Kidney glomerular epithelial cell (primary cell): ENCODE measurements around the gene RERG.
"Not testable (repeated sequence)": the region's sequence is repeated elsewhere in the genome, so short reads cannot be mapped to it uniquely, and the experiment has no call there.

Experiments
- DNase-seq: peaks from one replicate; lab custom pipeline; 2025; lab: John Stamatoyannopoulos, UW

The RERG gene

DNA sequence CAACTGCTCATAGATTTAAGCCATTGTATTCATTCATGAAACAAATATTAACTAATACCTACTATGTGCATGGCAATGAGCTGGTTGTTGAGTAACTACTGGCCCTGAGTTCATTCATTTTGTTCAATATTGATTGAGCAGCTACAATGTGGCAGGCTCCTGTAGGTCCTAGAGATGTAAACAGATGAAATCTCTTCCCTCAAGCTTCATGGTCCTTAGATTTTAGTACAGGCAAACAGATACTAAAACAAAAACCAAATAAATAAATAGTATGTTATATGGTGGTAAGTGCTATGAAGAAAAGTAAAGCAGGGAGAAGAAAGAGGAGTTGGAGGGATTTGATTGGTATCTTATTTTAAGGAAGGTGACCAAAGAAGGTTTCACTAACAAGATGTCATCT lies 77.8 kb downstream of the RERG start:
- DNase-seq, result no peak

DNA sequence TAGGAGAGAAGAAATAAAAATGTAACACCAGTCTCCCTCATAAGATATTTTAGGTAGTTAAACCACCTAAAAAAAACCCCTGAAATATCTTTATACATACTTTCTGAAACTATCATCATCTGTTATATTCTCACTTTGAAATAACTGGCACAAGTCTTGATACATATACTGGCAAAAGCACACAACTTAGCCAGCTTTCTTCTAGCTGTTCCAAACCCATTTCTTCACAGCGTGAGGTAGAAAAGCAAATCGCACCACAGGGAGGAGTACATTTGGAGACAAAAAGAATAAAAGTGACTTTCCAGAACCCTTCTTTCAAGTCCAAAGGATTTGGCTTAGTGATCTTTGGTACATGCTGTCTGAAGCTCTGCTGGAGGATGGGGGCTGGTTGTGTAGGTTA lies 78.5 kb downstream of the RERG start:
- no peak for DNase-seq

DNA sequence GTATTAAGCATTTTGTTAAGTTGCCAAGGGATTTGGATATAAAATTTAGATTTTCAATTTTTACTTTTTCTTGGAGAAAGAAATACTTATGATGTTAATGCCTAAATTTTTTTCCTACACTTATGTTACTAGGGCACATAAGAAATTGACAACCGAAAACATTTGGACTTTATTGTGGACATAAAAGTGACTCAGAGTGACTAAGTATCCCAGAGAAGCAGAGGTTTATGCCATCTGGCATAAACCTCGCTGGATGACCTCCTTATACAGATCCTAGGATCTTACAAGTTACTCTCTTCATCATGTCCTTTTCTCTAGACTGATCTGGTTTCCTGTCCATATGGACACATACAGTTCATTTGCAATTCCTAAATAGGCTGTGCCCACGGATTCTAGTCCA lies 89.8 kb downstream of the RERG start:
- DNase-seq, result peak; percentile 13

DNA sequence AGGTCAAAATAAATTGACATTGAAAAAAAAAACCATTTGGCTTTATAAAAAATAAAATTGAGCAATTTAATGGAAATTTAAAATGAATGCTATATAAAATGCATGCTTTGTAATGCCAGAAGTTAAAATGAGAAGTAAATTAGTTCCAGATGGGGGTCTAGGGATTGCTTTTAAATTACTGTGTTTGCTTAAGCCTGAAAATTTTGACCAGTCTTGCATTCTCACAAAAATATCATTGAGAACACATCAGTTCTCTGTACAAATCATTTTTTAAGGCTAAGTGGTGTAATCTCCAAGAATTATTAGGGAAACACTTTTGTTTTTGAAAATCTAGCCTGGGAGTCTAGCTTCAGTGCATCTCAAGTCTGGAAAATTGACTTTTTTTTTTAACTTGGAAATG lies 90.7 kb downstream of the RERG start:
- DNase-seq, result no peak

DNA sequence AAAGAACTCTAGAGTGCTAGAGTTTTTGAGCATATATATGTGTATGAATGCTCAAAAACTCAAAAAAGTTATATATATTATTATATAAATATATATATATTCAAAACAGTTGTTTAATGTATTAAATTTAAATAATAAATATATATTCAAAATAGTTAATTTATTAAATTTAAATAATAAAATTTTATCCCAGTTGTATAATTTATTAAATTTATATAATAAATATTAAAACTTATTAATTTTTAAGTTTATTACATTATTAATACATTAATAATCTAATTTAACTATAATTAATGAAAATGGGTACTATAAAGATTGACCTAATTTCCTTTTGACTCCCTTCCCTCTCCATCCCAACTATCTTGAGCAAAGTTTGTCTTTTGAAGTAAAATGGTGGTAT lies 97.8 kb downstream of the RERG start:
- DNase-seq, result no peak

DNA sequence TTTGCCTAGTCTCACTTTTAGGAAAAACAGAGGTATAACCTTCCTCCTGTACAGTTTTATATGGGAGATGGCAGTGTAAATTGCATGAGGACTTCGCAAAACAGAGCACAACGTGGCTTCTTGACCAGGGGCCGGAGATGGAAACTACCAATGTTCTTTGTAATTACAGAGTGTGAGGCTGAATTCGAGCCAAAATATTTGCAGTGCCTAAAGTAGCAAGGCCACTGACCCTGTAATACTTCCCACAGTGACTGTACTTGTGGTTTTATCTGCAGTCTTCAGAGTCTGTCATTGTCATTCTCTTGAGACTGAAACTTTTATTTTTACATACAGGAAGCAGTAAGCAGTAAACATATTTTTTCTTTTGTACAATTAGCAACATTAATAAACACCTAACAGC lies 98.9 kb downstream of the RERG start:
- DNase-seq, result no peak

DNA sequence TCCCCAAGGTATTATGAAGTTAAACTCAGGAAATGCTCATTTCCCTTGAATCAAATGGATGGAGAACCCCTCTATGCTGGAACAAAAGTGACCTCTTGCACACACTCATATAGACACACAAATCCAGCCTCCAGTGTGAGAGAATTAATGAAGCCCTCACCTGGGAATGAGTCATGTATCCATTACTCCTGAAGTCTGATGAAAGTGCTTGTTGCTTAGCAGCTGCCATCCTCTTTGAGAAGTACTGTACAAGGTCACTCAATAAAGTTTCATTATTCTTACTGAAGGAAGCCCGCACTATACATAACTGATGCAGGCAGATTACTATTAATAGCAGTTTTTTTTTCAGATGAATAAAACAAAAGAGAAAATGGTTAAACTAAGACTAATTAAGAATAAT lies 102.3 kb downstream of the RERG start:
- no peak for DNase-seq

DNA sequence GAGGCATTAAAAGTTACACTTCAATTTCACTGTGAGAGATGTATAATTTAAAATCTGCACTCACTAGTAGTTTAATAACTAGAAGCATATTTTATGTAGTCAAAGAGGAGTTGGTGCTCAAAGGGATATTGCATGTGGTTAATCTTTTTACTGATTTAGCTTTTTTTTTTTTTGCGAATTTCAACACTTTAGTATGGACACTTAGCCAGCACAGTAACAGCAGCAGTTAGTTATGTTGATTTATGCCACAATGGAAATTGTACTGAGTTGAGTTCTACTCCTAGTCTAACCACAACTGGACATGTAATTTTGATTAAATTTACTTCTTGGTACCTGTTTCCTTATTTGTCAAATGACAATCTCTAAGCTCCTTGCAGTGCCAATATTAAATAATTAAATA lies 104.2 kb downstream of the RERG start:
- no peak for DNase-seq

DNA sequence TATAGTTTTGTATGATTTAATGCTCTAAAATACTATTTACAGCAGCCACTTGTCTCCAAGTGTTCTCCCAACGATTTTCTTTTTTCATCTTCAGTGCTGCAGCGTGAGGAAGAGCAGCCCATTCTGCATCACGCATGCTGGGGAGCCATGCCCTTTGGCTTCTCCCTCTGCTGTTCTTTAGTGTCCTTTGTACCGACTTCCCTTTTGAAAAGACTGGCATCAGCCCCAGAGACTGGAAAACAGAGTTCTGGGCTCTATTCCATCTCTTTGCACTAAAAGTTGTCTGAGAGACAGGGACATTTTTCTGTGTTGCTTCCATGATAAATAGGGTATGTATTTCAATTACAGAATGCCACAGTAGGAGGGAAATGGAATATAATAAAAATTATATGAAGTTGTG lies 105.1 kb downstream of the RERG start:
- DNase-seq, result no peak

DNA sequence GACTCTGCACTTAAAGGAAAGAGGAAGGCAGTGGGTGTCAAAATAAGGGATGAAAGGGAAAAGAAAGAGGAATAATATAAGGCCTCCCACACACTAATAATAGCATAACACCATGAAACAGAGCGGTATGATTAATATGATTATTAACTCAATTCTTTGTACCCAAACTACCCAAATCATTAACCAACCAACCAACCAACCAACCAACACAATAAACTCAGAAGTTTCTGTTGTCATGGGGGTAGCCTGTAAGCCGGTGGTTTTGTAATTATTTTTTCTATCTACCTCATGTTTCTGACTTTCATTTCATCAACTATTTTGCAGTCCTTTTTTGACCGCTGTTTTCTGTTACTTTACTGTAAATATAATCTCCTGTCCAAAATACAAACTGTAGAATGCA lies 105.8 kb downstream of the RERG start:
- no peak for DNase-seq

DNA sequence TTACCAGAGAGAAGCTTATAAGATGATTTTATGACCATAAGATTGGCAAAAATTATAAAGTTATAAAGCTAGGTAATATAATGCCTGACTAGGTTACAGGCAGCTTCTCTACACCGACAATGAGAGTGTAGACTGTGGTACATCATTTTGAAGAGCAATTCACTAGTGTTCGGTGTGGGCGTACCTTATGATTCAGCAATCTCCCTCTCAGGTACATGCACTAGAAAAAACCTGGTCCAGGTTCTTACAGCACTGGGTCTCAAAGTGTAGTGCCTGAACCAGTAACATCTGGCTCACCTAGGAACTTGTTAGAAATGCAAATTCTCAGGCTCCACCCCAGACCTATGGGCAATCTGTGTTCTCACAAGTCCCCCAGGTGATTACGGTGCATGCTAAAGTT lies 106.7 kb downstream of the RERG start:
- DNase-seq, result no peak

DNA sequence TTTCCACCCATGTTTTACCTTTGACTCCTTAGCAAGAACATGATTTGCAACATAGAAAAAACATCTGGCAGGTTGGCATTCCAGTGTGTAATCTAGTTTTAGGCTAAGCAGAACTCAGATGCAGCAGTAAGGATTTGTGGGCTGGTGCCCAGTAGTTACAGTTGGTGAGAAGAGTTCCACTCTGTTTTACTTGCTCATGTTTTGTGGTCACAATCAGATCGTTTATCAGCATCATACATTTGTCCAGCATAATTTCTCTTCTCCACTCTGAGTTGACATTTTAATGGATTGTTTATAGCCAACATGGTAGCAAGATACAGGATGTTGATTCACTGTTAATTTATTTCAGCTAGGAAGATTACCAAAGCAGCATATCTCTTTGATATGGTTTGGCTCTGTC lies 128.4 kb downstream of the RERG start:
- DNase-seq, result no peak

DNA sequence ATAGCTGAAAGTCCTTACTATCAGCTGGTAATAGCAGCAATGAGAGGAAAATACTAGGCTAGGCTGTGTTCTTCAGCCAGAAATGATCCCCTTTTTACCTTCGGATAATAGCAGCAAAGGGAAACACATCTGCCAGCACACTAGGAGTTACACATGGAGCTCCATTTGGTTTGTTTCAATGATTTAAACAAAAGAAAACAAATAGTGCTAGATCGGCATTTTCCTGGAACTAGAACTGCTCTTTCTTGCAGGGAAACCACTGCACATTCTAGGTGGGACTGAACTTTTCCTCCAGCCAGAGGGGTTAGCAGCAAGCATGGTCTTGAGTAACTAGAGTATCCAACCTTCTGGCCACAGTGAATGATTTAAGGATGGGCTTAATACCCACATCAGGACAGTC lies 130.8 kb downstream of the RERG start:
- no peak for DNase-seq

DNA sequence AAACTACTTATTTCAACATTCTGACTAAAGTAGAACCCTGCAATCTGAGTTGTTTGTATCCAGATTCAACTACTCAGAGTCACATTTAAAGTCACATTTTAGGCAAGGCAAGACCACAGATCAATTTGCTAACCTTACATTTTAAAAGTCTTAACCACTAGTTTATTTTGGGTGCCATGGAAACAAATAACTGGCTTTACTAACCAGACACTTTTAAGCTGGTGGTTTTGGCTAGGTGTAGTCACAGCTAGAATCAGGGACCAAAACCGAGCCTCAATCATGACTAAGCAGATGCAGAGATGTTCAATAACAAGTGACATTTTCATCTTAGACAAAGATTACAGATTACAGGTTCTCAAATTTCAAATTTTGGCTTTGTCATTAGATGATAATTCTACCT lies 133.1 kb downstream of the RERG start:
- DNase-seq, result no peak

DNA sequence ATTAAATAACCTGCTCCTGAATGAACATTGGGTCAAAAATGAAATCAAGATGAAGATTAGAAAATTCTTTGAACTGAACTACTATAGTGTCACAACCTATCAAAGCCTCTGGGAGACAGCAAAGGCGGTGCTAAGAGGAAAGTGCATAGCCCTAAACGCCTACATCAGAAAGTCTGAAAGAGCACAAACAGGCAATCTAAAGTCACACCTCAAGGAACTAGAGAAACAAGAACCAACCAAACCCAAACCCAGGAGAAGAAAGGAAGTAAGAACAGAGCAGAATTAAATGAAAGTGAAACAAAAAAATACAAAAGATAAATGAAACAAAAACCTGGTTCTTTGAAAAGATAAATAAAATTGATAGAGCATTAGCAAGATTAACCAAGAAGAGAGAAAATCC lies 143.5 kb downstream of the RERG start:
- DNase-seq, result not testable (repeated sequence)

DNA sequence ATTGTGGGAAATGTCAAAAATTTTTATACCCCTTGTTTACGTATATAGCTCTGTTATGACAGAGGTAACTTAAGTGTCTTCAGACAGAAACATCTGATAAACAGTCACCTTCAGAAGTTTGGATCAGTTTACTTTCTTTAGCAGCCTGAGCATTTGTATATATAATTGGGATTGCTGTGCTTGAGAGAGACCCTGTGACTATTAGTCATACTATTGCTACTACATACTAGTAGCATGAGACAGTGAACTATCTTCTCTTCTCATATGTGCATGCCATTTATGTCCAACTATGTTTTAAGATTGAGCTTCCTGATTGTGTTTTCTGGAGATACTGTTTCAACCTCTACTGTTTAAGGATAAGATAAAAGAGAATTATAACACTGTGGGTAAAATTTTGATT lies 146.9 kb downstream of the RERG start:
- DNase-seq, result no peak

DNA sequence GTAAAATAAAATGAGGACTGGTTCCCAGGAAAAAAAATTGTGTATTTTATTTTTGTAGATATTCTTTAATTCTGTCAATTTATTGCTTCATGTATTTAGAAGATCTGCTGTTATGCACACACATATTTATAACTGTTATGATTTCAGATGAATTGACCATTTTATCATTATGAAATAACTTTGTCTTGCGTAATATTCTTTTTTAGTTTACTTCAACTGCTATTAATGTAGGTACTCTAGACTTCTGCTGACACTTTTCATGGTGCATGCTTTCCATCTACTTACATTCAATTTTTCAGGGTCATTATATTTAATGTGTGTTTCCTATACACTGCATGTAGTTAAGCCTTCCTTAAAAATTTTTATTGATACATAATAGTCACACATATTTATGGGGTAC lies 162.1 kb downstream of the RERG start:
- no peak for DNase-seq
